ENCODE data around the gene C7orf57.

DNA sequence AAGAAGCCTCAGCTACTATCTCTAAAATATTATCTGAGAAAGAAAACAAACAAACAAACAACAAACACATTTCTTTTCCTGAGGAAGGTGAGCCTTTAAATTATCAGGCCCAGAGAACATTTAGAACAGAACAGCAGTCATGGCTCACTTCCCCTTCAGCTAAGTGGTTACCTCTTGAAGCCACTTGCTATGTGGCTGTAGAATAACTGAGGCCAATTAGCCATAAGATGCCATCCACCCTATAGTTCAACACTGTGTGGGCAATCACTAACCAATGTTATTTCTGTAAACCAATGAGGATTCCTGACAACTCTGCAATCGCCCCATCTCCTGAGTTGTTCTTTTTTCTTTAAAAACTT, 50.1 kb downstream of the C7orf57 start:
- TF ChIP-seq, protein P1, sequence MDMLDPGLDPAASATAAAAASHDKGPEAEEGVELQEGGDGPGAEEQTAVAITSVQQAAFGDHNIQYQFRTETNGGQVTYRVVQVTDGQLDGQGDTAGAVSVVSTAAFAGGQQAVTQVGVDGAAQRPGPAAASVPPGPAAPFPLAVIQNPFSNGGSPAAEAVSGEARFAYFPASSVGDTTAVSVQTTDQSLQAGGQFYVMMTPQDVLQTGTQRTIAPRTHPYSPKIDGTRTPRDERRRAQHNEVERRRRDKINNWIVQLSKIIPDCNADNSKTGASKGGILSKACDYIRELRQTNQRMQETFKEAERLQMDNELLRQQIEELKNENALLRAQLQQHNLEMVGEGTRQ (IDR thresholded peaks at IDR 0.05; ENCODE audit: borderline replicate concordance, low read depth, low read length), result no peak
- no peak for TF ChIP-seq USF1 (IDR thresholded peaks at IDR 0.05; ENCODE audit: borderline replicate concordance, low read depth)
